ENCODE data around the gene OXCT1. TPM values are rescaled to one million over a fixed set of nuclear protein-coding genes. Genes with fewer than 3 reads are reported as not detected.

OXCT1 gene
- total RNA-seq, 1 donor from 2014 or later, result 39.9 TPM

GRCh38 chr5:41785061-41785460, 85.2 kb downstream of the OXCT1 start:
- Mint-ChIP-seq H3K4me3 (no peak overlapping the region), H3K27ac (no peak overlapping the region), H3K9me3 (no peaks in the 10 kb centered on the region), H3K4me1 (peaks cover 10% of the 10 kb centered on the region), H3K36me3 (no peaks in the 10 kb centered on the region), H3K27me3 (ENCODE audit: insufficient read depth, low read depth) (no peaks in the 10 kb centered on the region)
- H3F3A ChIP-seq (ENCODE audit: low read depth), result no peaks in the 10 kb centered on the region
- H3K4me1 ChIP-seq, result no peaks in the 10 kb centered on the region
- H3K9ac ChIP-seq, result no peak overlapping the region
- no peak overlapping the region for H3K27ac ChIP-seq
- H3K4me3 ChIP-seq, result no peak overlapping the region
- H3K4me2 ChIP-seq, result no peak overlapping the region
- H2AFZ ChIP-seq (replicated peaks), result no peak overlapping the region
- no peaks in the 10 kb centered on the region for H3K9me3 ChIP-seq (ENCODE audit: low read depth)
- H4K20me1 ChIP-seq (ENCODE audit: low read depth), result no peaks in the 10 kb centered on the region
- TF ChIP-seq EZH2phosphoT487 (IDR thresholded peaks at IDR 0.05) (no peak), CTCF (IDR thresholded peaks at IDR 0.05) (no peak), EZH2 (IDR thresholded peaks at IDR 0.05) (no peak)
- no peaks in the 10 kb centered on the region for H3K36me3 ChIP-seq
- no peak for DNase-seq (ENCODE audit: low spot score)
- no peaks in the 10 kb centered on the region for H3K27me3 ChIP-seq
- no peaks in the 10 kb centered on the region for H3K79me2 ChIP-seq (ENCODE audit: low read depth)

GRCh38 chr5:41778410-41778809, 91.8 kb downstream of the OXCT1 start:
- no peak overlapping the region for H3K27ac ChIP-seq
- H3K4me3 ChIP-seq, result no peak overlapping the region
- no peak for DNase-seq (ENCODE audit: low spot score)
- no peaks in the 10 kb centered on the region for H3K4me1 ChIP-seq
- no peaks in the 10 kb centered on the region for H3K27me3 ChIP-seq
- Mint-ChIP-seq H3K27ac (no peak overlapping the region), H3K36me3 (no peaks in the 10 kb centered on the region), H3K27me3 (ENCODE audit: insufficient read depth, low read depth) (no peaks in the 10 kb centered on the region), H3K4me1 (no peaks in the 10 kb centered on the region), H3K4me3 (no peak overlapping the region), H3K9me3 (no peaks in the 10 kb centered on the region)
- H3K9ac ChIP-seq, result no peak overlapping the region
- no peaks in the 10 kb centered on the region for H3K79me2 ChIP-seq (ENCODE audit: low read depth)
- H3K36me3 ChIP-seq, result no peaks in the 10 kb centered on the region
- no peak for TF ChIP-seq EZH2phosphoT487 (IDR thresholded peaks at IDR 0.05)
- TF ChIP-seq CTCF (IDR thresholded peaks at IDR 0.05), result no peak
- TF ChIP-seq EZH2 (IDR thresholded peaks at IDR 0.05), result no peak
- no peak overlapping the region for H3K4me2 ChIP-seq
- H3K9me3 ChIP-seq (ENCODE audit: low read depth), result no peaks in the 10 kb centered on the region
- no peaks in the 10 kb centered on the region for H4K20me1 ChIP-seq (ENCODE audit: low read depth)
- no peaks in the 10 kb centered on the region for H3F3A ChIP-seq (ENCODE audit: low read depth)
- no peak overlapping the region for H2AFZ ChIP-seq (replicated peaks)

- Mint-ChIP-seq H3K4me1 (no peaks in the 10 kb centered on the region), H3K27ac (no peak overlapping the region), H3K27me3 (ENCODE audit: insufficient read depth, low read depth) (no peaks in the 10 kb centered on the region), H3K36me3 (no peaks in the 10 kb centered on the region), H3K4me3 (no peak overlapping the region), H3K9me3 (no peaks in the 10 kb centered on the region)
- TF ChIP-seq EZH2phosphoT487 (IDR thresholded peaks at IDR 0.05) (no peak), EZH2 (IDR thresholded peaks at IDR 0.05) (no peak), CTCF (IDR thresholded peaks at IDR 0.05) (no peak)
- Histone ChIP-seq H2AFZ (replicated peaks) (no peak overlapping the region), H4K20me1 (ENCODE audit: low read depth) (no peaks in the 10 kb centered on the region), H3K9me3 (ENCODE audit: low read depth) (no peaks in the 10 kb centered on the region), H3K9ac (no peak overlapping the region), H3K79me2 (ENCODE audit: low read depth) (no peaks in the 10 kb centered on the region), H3K4me2 (no peak overlapping the region), H3K27me3 (no peaks in the 10 kb centered on the region), H3K36me3 (no peaks in the 10 kb centered on the region), H3K4me3 (no peak overlapping the region), H3K27ac (no peak overlapping the region), H3F3A (ENCODE audit: low read depth) (no peaks in the 10 kb centered on the region), H3K4me1 (no peaks in the 10 kb centered on the region)
- DNase-seq (ENCODE audit: low spot score), result no peak
Observed at GRCh38 chr5:41776435-41776834, 93.8 kb downstream of the OXCT1 start.
